GM19043 (cell line): ENCODE measurements around the gene RIMBP2.

ENCODE experiments used
- ATAC-seq: cut with Tn5 transposase; IDR thresholded peaks from one replicate; pipeline ENCODE4 v1.9.1; 2021; ENCODE audit warnings: low read depth; ENCODE audit not compliant: unreplicated experiment

Gene RIMBP2

DNA sequence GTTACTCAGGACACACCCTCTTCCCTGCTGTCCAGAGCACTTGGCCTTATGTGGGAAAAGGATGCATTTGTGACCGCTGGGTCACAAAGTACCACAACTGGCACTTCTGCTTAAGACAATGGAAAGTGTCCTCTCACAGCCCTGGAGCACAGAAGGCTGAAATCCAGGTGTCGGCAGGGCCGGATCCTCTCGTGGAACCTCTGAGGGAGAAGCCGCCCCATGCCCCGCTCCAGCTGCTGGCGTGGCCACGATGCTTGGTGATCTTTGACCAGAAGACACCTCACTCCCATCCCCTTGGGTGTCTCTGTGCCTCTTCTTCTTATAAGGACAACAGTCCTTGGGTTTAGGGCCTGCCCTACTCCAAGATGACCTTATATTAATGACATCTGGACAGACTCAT, 221.4 kb downstream of the RIMBP2 start:
- ATAC-seq = no peak

DNA sequence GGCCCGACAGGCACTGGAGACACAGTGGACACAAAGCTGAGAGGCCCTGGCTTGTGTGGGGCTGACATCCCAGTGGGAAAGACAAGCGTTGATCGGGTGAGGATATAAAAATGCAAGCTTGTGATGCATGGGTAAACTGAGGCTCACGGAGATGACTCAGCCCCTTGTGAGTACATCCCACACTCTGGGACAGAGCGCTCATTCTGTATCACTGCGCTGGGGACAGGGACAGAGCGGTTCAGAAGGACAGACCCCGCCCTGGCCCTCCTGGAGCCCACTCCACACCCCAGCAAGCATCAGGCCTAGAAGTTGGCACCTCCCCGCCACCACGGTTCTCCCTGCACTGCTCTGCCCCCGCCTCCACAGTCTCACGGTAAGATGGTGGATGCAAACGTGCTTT, 222.1 kb downstream of the RIMBP2 start:
- ATAC-seq = no peak

DNA sequence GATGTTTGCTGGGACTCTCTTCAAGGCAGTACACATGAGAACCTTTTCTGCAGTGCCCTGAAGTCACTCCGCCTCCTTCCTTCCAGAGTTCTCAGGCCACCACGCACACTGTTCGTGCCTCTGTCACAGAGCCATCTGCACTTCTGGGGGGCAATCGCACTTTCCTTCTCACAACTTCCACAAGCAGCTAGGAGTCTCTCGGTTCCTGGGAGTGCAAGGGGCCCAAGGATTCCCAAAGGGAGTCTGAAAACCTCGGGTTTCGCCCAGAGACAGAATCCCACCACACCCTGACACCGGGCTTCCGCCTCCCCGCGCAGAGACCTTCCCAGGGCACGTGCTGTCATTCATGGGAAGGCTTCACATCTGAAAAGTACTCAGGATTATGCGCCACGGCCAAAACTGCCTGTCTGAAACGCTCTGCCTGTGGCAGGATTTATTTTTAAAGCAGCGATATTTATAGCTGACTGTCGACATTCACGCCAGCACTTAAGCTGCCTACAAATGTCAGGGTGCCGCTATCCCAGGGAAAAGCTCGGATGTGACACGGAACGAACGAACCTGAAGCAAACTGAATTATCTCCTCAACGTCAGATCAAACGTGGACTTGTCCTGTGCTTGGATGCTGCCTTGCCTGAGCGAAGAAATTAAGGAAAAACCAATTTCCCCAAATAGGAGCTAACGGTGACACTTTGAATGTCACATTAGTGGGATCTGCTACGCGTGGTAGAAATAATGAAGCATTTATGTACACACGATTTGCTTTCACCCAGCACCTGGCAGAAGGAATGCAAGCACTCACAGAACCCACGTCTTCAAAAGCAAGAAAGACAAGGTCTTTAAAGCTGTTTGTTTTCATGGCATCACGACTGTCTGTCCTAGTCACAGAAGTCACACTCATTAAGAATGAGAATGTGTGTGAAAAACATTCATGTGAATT, 224.4 kb downstream of the RIMBP2 start:
- ATAC-seq = no peak

DNA sequence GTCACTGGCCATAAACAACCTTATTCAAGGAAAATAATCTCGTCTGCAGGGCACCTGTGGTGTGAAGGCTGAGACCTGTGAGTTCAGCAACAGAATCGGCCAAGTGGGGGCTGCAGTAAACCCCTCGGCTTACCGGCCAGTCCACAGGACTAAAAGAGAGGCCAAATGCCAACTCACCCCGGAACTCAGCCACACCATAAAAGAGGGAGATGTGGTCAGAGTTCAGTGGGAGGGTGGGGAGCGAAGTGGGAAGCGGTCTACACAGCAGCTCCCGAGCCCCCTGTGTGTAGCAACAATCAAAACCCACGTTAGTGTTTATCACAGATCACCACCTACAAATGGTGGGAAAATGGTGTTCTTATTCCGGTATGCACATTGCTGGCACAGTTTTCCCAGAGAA, 225.4 kb downstream of the RIMBP2 start:
- no peak for ATAC-seq

DNA sequence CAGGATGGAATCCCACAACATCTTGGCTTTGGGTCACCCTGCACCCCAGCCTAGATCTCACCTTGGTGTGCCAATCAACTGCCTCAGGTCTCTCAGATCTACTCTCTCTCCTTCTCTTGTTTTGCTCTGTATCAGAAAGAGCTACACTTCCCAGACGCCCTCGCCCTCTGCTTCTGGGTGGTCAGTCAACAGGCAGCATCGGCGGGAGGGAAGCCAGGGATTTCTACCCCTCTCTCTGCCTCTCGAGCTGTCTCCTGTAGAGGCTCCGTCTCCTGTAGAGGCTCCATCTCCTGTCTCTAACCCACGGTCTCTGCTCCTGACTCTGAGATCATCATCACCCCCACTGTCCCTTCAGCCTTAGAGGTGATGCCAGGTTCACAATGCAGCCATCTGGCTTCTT, 226.8 kb downstream of the RIMBP2 start:
- ATAC-seq = no peak

DNA sequence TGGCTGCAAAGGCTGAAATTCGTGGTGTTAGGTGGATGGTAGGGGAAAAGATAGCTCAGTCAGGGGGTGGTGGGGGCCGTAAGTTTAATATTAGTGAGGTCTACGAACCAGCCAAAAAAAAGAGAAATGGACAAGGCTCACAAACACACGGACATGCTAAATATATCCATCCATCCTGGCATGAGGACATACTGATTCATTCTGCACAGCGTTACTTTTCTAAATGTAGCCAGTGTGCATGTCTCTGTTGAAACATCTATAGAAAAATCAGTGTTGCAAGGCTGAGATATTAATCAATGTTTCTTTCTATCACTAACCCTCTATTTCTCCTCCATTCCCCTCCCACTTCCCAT, 227.8 kb downstream of the RIMBP2 start:
- no peak for ATAC-seq

DNA sequence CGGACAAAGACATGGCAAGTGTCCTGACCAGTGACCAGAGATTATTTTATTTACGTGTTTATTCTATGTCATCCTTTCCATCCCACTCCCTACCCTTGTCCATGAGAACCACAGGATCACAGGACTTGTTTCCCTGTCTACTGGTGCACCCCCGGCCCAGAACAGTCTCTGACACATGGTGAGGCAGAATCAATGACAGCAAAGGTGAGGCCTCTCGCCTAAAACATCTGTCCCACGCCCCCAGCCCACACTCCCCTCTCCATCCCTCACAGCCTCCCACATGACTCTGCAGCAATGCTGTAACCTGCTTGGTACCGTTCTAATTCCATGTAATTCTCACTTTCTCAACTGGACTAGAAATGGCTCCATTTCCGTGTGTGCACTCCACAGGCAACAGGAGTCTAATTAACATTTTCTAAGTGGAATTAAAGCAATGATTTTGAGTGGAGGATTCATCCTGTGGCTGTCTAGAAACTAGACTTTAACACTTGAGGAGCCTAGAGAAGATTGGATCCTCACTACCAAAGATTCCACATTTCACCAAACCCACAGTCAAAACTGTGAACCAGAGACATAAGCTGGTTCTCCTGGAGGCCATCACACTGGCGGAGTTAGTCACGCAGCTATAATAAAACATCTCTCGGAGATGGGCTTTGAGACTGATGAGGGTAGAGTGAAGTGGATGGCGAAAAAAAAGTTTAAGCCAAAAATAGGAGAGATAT, 228.3 kb downstream of the RIMBP2 start:
- ATAC-seq = no peak

DNA sequence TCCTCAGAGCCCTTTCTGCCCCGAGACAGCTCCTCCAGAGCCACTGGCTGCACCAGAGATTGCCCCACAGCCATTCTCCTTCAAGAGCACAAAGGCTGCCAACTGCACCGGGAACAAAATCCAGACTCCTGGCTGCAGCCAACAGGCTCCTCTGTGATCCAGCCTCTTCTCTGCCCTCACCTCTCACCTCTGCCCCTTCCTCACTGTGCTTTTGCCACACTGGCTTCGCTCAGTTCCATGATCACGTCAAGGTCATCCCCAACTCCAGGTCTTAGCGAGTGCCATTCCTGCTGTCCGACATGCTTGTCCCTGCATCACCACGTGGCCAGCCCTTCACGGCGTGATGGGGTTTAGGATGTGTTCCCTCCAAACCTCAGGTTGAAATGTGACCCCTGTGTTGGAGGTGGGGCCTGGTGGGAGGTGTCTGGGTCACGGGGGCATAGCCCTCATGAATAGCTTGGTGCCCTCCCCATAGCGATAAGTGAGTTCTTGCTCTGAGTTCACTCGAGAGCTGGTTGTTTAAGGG, 229.1 kb downstream of the RIMBP2 start:
- ATAC-seq = no peak

DNA sequence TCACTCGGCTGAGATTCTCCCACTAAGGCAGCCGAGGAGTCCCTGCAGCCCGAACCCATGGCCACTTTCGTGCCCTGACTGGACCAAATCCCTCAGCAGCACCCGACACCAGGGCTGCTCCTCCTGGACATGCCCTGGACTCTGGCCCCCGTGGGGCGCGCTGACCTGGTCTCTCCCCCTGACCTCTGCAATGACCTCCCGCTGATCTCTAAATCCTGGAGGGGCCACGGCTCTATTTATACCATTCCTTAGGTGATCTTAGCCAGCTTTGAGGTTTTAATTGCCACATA, 230.0 kb downstream of the RIMBP2 start:
- ATAC-seq = no peak

DNA sequence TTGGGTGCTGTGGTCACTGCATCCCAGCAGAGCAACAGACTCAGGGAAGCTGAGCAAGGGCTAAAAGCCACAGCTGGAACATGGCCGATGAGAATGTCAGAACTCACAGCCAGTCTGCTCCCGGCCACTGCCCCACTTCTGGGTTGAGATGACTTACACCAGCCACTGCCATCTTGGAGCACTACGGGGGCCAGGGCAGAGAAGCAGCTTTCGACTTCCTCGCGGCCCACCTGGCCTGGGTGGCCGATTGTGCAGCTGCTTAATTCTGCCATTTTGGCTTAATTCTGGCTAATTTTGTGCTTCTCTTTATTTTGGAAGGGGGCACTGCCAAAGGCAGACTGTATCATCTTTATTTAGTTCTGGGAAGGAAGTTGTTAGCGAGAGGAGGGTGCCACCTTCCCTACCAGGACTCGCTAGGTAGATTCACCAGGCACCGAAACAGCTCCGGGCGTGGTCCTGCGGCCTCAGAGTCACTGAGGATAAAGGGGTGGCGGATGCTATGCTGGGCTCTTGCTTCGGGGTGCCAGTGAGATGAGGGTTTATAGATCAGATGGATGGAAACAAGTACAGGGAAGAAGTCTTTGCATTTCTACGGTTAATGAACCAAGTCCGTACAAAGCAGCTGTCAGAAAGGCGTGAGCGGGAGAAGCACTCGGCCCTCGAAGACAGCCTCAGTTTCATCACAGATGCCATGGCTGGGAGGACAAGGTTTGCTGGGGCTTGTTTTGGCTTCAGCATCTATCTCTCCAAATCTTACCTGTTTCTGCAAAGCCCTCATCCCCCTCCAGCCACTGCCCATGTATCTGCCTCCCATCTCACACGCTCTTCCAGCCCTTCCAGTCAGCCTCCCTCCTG, 230.6 kb downstream of the RIMBP2 start:
- no peak for ATAC-seq

DNA sequence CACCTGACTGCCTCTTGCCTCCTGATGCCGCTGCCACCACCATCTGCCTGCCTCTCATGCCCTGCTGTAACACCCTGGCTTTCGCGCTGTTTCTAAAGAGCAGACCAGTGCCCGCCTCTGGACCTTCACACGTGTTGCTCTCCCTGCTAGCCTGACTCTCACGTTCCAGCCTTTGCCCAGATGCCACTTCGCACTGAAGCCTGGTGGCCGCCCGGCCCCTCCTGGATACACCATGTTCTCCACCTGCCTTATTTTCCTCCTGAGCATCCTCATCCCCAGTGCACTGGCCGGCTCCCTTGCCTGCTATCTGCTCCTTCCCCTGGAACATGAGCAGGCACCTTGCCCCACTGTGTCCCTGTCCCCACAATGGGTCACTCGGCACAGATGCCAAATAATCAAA, 231.9 kb downstream of the RIMBP2 start:
- no peak for ATAC-seq

DNA sequence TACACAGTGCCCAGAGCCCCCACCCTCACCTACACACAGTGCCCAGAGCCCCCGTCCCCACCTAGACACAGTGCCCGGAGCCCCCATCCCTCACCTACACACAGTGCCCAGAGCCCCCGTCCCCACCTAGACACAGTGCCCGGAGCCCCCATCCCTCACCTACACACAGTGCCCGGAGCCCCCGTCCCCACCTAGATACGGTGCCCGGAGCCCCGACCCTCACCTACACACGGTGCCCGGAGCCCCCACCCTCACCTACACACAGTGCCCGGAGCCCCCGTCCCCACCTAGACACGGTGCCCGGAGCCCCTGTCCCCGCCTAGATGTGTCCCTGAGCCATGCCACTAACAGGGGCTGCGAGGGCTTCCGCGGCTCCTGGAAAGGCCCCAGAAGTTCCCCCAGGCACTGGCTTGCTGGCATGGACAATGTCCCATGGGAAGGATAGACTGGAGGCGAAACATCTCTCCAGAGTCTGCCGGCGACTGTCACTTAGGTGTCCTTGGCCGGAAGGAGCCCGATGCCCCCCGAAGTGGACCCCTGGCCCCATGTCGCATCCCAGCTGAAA, 232.4 kb downstream of the RIMBP2 start:
- no peak for ATAC-seq

DNA sequence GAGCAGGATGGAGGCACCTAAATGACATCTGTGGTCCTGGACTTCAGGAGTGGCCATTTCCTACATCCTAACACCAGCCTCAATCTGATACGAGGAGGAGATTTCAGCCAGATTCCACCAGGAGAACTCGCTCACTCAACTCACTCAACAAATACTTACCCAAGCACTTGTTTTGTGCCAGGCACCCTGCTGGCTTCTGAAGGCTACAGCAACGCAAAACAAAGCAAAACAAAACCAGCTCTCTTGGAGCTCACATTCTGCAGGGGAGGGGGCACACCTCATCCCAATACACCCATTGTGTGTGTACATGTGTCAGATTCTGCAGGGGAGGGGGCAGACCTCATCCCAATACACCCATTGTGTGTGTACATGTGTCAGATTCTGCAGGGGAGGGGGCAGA, 233.7 kb downstream of the RIMBP2 start:
- ATAC-seq = no peak

DNA sequence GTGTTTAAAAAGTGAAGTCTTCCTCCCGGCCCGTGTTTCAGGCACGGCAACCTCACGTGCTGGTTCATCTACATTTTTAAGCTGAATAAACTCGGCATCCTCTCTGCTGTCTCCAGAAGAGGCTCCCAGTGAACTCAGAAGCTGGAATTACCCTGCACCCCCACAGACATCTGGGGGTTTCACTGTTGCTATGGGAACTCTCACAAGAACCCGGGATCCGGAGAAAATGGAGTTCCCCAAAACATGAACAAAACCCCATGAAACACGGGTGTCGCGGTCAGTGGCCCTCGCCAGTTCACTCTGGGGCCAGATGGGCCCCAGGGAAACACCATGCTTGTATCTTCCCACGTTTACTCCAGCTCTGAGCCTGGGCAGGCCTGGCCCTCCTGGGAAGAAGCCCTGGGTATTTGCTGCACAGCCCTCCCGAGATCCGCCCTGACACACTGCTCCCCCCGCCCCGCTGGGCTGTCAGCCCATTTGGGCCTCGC, 234.7 kb downstream of the RIMBP2 start:
- no peak for ATAC-seq

DNA sequence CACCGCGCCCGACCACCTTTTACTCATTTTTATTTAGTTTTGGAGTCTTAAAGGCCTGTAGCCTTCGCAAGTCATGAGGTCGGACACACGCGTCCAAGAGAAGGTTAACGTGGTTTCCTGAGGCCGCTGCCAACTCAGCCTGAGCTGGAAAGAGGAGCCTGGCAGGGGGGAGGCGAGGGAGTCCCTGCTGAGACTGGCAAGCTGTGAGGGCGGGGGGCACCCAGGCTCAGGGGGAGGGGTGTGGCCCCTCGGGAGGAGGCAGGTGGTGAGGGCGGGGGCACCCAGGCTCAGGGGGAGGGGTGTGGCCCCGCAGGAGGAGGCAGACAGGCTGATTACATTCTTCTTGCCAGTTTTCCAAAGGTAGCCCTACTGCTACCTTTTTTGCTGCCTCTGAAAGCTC, 235.2 kb downstream of the RIMBP2 start:
- ATAC-seq = no peak

DNA sequence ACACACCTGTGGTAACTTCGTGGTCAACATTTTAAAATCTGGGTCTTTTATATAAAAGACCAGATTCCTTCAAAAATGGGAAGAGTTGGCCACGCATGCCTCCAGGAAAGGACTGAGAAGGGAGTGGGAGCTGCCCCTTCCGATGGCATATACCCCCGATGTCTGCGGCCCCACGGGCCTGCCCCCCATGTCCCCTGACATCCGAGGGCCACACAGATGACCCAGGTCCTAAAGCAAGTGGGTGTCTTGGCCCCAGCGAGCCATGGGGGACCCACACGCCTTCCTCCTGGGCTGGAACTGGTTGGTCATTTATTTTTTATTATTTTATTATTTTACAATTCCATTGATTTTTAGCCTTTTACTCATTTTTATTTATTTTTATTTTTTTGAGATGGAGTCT, 235.9 kb downstream of the RIMBP2 start:
- no peak for ATAC-seq

DNA sequence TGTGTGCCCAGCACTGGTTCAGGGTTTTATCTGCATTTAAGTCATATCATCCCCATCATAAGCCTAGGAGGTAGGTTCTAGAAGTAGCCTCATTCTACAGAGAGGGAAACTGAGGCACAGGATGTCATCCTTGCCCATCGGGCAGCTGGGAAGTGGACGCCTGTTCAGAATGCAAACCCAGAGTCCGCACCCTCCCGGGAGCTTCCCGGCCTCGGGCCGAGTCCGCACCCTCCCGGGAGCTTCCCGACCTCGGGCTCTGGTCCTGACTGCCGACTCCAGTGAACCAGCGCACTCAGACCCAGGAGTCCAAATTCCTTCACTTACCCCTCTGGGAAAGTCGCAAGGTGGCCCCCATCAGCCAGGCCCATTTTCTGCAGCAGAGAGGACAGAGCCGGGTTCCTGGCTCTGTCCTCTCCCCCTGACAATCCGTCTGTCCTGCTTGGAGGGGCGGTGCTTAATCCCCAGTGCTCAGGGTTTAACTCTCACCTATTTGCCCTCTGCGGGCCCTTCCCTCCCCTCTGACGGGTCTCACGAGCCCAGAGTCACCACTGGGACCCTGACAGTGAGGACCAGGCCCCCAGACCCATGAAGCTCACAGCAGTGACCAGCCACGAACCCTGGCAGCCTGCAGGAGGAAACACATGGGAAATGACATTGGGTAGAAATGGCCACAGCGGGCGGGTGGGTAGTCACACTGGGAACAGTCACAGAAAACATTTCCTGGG, 236.5 kb downstream of the RIMBP2 start:
- ATAC-seq = no peak

DNA sequence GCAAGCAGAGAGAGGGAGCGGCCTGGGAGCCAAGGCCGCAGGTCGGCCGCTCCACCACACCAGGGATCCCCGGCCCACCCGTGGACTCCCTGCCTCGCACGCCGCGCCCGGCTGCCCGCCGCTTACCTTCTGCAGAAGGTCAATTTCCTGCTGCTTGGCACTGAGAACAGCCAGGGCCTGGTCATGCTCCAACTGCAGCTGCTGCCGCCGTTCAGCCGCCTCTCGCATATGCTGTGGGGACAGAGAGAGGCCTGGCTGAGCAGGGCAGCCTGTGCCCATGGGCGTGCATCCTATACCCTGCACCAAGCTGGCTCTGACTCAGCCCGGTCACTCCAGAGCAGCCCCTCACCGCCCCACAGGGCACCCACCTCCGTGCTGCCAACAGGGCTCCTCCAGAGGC, 237.3 kb downstream of the RIMBP2 start:
- no peak for ATAC-seq

DNA sequence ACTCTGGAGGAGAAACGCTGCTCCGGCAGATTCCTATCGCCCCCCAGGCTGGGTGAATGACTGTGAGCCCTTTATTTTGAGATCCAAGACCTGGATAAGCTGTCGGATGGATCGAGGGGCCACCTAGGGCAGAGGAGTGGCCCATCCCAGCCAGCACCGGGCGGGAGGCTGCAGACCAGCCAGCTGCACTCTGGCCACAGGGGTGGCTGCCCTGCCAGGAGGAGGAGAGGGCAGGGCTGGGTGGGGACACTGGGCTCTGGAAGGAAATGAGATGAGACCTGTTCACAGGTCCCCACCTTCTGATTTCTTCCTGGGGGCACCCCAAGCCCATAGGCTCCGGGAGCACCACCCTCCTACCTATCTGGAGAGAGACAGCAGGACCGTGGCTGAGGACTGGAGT, 238.4 kb downstream of the RIMBP2 start:
- ATAC-seq = no peak

DNA sequence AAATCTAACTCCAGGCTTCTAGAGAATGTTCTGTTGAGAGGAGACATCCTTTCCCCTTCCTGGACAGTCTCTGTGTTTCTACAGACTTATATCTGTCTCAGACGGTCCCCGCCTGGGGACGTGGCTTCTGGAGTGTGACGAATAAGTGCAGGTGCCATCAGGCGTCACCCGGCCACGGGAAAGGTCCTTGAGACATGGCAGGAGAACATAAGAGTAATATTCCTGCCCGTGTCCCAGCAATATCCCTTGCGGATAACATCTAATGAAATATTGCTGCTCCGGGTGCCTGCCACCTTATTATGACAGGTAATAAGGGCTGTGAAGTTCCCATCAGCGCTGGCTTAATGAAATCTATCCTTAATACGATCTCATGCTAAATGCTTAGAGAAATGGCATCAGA, 238.8 kb downstream of the RIMBP2 start:
- ATAC-seq = no peak
